HL-60/S4 (cell line): ENCODE results near the gene UNC13D.
"Not testable (repeated sequence)": the region's sequence is repeated elsewhere in the genome, so short reads cannot be mapped to it uniquely, and the experiment has no call there.

Experiments
- in situ Hi-C: fragments of 300-500 bp; cut with MboI; formaldehyde crosslinking; loops from 2 replicates; pipeline ENCODE4 v1.14.3; 2022; ENCODE audit warnings: low sequenced_read_pairs

UNC13D gene

GRCh38 chr17:75875182-75875939, 31.2 kb upstream of the UNC13D start:
- in situ Hi-C loops, result no loop called here

- in situ Hi-C loops, result no loop called here
Measured at GRCh38 chr17:75874323-75875181, 30.3 kb upstream of the UNC13D start.

- in situ Hi-C loops, result no loop called here
Measured at GRCh38 chr17:75873587-75874322, 29.6 kb upstream of the UNC13D start.

GRCh38 chr17:75872434-75873351, 28.5 kb upstream of the UNC13D start:
- in situ Hi-C loops, result no loop called here

GRCh38 chr17:75870228-75870627, 26.0 kb upstream of the UNC13D start:
- in situ Hi-C loops, result not testable (repeated sequence)

- in situ Hi-C loops, result no loop called here
Measured at GRCh38 chr17:75869282-75870141, 25.3 kb upstream of the UNC13D start.

- in situ Hi-C loops, result not testable (repeated sequence)
Measured at GRCh38 chr17:75868730-75869281, 24.6 kb upstream of the UNC13D start.

- in situ Hi-C loops, result not testable (repeated sequence)
Measured at GRCh38 chr17:75865404-75866188, 21.4 kb upstream of the UNC13D start.

GRCh38 chr17:75864887-75865286, 20.7 kb upstream of the UNC13D start:
- in situ Hi-C loops, result not testable (repeated sequence)

GRCh38 chr17:75864448-75864871, 20.3 kb upstream of the UNC13D start:
- in situ Hi-C loops, result no loop called here

- in situ Hi-C loops, result no loop called here
Measured at GRCh38 chr17:75861927-75862317, 17.7 kb upstream of the UNC13D start.

GRCh38 chr17:75859358-75859757, 15.2 kb upstream of the UNC13D start:
- in situ Hi-C loops, result not testable (repeated sequence)

GRCh38 chr17:75856062-75856756, 12.0 kb upstream of the UNC13D start:
- in situ Hi-C loops, result no loop called here

GRCh38 chr17:75855310-75856061, 11.3 kb upstream of the UNC13D start, which contains the start of gene WBP2:
WBP2 (minus strand) TSS chr17:75855335; CDS start chr17:75855297, 38 bp downstream.
- in situ Hi-C loops, result no loop called here

- in situ Hi-C loops, result no loop called here
Measured at GRCh38 chr17:75854881-75855309, 10.7 kb upstream of the UNC13D start.

GRCh38 chr17:75854101-75854748, 10.0 kb upstream of the UNC13D start:
- in situ Hi-C loops, result no loop called here
